SH-SY5Y (cell line): ENCODE measurements around the gene PSKH1.

Source experiments
- GATA2 ChIP-seq: IDR thresholded peaks from 2 replicates; pipeline ENCODE4 v1.6.1; 2011; ENCODE audit warnings: mild to moderate bottlenecking, low read depth, low read length
- GATA3 ChIP-seq: IDR thresholded peaks from 2 replicates; pipeline ENCODE4 v1.6.1; 2011; ENCODE audit warnings: low read depth, mild to moderate bottlenecking, low read length, moderate library complexity

- no peak for TF ChIP-seq GATA2
- TF ChIP-seq GATA3 = no peak
These were observed 47.5 kb downstream of the PSKH1 start for GRCh38 chr16:67940446-67941089.
